ENCODE results near the gene KLF4.

DNA sequence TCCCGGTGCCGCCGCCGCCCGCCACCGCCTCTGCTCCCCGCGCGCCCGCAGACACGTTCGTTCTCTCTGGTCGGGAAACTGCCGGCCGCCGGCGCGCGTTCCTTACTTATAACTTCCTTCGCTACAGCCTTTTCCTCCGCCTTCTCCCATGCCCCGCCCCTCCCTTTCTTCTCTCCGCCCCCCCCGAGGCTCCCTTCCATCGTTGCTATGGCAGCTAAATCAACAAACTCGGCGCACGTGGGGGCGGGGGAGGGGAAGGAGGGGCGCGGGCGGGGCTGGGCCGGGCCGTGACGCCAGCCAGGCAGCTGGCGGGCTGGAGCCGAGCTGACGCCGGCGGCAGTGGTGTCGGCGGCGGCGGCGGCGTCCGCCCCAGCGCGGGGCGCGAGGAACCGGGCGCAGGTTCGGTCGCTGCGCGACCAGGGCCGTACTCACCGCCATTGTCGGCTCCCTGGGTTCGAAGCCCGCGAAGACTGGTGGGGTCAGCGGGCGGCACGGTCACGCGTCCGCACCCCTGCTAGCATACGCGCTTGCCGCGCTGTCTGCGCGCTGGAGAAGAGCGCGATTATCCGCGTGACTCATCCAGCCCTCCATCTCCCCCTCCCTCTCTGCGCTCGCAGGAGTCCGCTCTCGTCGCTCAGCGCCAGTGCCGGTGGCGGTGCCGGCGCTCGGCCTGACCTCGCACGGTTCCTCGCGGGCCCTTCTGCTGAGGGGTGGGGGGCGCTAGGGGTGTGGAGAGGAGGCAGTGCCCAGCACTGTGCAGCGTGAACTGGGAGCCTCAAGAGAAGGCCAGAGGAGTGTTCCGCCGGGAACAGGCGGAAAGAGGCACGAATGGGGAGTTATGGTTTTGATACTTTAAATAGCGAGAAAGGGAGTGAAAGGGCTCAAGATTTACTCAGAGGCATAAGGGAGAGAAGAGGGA is at the start of gene KLF4:
- TF ChIP-seq, protein P1, sequence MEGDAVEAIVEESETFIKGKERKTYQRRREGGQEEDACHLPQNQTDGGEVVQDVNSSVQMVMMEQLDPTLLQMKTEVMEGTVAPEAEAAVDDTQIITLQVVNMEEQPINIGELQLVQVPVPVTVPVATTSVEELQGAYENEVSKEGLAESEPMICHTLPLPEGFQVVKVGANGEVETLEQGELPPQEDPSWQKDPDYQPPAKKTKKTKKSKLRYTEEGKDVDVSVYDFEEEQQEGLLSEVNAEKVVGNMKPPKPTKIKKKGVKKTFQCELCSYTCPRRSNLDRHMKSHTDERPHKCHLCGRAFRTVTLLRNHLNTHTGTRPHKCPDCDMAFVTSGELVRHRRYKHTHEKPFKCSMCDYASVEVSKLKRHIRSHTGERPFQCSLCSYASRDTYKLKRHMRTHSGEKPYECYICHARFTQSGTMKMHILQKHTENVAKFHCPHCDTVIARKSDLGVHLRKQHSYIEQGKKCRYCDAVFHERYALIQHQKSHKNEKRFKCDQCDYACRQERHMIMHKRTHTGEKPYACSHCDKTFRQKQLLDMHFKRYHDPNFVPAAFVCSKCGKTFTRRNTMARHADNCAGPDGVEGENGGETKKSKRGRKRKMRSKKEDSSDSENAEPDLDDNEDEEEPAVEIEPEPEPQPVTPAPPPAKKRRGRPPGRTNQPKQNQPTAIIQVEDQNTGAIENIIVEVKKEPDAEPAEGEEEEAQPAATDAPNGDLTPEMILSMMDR (IDR thresholded peaks at IDR 0.05): peak in 2 of 3 donors; percentile 14 to 45
- TF ChIP-seq POLR2A (IDR thresholded peaks at IDR 0.05): peak; percentile 95
